Inferior parietal cortex (tissue), 1 donor: ENCODE measurements around the gene MED9.

ENCODE experiments used
- DNase-seq: peaks from one replicate; pipeline ENCODE4 v3.0.0-alpha.2; 2016; ENCODE audit errors: extremely low spot score

The MED9 gene

GRCh38 chr17:17504341-17505140 lies 27.7 kb downstream of the MED9 start:
- DNase-seq: no peak

DNA sequence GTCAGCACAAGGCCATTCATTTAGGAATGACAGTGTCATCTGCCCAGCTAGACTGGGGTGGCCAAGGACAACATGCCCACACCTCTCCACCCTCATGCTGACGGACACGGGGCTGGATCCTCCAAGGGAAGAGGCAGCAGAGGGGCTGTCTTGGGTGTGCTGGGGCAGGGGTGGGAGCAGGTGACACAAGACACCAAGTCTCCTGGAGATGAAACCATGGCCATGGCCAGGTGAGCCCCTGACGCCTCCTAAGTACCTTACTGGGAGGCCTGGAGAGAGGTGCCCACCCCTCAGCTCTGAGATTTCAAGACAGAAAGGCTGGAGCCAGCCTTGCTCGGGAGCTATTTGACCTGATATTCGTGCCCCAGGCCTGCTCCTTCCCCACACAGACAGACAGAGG lies 28.4 kb downstream of the MED9 start:
- no peak for DNase-seq

- DNase-seq: no peak
Observed at GRCh38 chr17:17505610-17506171, 28.9 kb downstream of the MED9 start.

DNA sequence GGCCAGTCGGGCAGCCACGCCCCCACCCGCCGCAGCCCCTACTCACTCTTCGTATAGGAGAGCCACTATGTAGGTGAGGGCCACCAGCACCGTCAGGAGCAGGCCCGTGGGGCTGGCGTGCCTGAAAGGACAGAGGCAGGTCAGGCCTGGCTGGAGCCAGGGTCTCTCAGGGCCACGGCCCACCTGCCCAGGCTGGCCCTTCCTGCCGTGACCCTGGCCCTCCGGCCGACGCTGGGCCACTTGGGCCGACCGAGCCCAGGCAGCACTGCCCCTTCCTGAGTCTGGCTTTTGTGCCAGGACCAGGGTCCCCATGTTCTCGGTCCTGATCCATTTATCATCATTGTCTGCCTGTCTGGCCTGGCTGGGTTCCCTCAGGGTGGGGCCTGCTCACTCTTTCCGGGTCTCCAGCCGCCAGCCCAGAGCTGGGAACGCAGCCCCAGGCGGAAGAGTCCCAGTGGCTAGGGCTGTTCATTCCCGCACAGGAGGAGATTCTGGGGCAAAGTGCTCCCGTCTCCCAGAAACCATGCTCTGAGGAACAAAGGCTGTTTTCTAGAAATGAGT lies 29.5 kb downstream of the MED9 start:
- no peak for DNase-seq

GRCh38 chr17:17506893-17507464 lies 30.2 kb downstream of the MED9 start:
- no peak for DNase-seq

GRCh38 chr17:17507465-17508011 lies 30.7 kb downstream of the MED9 start:
- DNase-seq: no peak

GRCh38 chr17:17508019-17508535 lies 31.3 kb downstream of the MED9 start:
- DNase-seq: no peak

DNA sequence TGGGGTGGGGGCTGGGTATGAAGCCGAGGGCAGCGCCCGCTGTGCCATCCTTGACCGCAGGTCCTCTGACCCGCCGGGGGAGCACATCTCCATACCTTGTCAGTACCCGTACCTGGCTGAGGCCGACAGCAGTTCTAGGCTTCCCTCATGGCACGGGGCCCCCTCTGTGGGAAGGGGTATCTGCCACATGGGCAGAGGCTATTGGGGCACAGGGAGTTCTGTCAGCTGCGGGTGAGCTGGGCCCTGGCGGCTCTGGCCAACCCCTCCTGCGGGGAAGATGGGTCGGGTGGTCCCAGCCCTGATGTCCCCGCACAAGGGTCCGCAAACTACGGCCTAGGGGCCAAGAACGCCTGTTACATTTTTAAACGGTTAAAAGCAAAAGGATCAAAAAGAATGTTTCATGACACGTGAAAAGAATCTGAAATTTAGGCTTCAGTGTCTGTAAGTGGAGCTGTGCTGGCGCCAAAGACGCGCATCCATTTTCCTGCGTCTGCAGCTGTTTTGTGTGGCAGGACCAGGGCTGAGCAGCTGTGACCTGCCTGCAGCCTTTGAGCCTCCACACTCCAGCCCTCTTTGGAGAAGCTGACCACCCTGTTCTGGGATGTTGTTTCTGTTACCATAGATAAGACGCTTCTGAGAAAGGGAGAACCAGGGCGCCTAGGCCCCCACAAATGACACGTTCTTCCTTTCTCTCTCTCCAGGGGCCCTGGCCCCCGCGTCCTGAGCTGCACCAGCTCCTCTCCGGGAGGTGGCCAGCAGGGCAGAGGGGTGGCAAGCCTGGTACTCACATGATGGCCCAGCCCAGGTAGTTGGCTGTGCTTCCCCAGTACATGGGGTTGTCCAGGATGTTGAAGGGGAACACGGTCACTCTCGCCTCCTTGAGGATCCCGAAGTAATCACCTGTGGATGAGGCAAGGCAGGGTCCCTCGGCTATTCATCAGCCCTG lies 32.1 kb downstream of the MED9 start:
- no peak for DNase-seq

- no peak for DNase-seq
Observed at GRCh38 chr17:17509601-17510425, 33.0 kb downstream of the MED9 start.

GRCh38 chr17:17510456-17511292 lies 33.9 kb downstream of the MED9 start:
- no peak for DNase-seq

- no peak for DNase-seq
Observed at GRCh38 chr17:17511293-17511741, 34.5 kb downstream of the MED9 start.

DNA sequence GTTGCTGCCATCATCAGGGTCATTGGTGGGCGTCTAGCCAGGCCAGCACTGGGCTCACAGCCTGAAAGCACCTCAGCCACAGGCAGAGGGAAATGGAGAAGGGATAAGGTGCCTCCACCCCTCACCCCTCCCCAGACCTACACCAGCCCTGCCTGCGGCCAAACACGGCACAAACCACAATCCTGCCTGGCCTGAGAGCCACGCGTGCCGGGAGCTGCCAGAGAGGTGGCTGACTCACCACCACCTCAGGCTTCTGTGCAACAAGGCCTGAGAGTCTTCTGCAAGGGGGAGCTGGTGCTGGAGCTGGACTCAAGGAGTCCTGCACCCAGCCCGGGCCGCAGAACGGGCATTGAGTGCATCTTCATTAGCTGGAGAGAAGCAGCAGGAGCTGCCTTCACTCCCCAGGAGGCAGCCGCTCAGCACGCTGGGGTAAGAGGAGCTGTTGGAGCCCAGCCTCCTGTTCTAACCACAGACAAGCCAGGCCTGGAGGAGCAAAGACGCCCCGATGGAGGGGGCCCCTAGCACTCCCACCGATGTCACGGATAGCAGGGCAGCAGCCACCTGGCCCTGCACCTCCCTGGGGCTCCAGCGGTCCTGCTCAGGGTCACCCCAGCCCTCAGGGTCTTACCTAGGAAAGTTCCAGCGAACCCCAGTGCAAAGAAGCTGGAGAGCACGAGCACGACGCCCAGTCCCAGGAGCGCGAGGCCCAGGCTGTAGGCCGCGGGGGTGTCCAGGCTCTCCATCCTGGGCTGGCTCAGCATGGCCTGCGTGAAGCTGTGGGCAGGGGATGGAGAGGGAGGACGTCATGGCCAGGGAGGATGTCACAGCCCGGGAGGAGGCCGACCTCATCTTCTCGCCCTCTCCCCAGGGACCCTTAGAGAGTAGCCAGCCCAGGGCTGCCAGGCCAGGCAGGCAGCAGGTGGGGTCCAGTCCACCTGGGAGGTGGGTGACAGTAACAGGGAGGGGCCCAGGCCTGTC lies 35.4 kb downstream of the MED9 start:
- DNase-seq: no peak

- no peak for DNase-seq
Observed at GRCh38 chr17:17512866-17513265, 36.1 kb downstream of the MED9 start.

- no peak for DNase-seq
Observed at GRCh38 chr17:17513626-17514025, 36.8 kb downstream of the MED9 start.

- no peak for DNase-seq
Observed at GRCh38 chr17:17514361-17514992, 37.7 kb downstream of the MED9 start.

DNA sequence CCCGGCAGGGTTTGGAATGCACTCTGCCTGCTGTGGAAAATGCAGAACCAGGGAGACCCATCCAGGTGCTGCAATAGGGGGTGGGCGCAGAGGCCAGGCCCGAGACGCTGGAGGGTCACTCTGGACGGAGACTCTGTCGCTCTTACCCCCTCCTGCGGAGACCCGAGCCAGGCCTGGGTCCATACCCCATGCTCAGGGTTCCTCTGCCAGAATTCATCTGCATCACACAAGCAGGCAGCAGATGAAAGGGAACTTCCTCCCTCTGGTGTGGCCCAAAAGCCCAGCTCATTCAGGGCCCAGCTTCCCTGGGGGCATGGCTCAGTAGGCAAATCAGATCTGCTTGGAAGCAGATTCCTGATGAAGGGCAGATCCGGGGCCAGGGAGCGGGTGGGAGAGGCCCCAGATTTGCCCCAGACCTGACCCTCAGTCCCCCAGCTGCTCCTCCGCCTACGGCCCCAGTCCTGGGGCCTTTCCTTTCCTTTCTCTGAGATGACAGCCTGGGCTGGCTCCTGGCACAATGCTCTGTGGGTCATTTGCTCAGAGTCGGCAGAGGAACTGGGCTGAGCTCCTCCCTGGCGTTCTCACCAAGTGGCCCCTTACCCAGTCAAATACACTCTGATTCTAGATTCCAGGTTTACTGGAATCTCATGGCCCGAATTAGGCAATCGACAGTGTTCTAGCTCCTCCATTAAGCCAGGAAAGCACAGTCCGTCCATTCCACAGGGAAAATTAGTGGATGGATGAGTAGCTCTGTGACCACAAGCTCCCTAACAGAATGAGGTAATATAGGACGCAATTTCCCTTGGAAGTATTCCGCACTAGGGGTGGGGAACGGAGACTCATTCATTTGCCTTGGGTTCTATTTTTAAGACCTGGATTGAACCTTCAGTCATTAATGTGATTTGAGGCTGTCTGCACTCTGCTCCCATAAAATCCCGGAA lies 38.5 kb downstream of the MED9 start:
- DNase-seq: no peak
